H54 (cell line): ENCODE results near the gene KRT27.

Source experiments
- DNase-seq: peaks from one replicate; pipeline ENCODE4 v3.0.0; 2011; ENCODE audit warnings: low spot score, mixed read lengths; ENCODE audit not compliant: insufficient read length
- FAIRE-seq: peaks from 3 replicates; lab custom pipeline; 2011; peaks lifted over from hg19 to GRCh38; lab: Jason Lieb, UNC
- POLR2A ChIP-seq: IDR thresholded peaks from 2 replicates; pipeline ENCODE4 v1.6.1; 2011; ENCODE audit warnings: low read depth, mild to moderate bottlenecking, low read length

KRT27 gene

DNA sequence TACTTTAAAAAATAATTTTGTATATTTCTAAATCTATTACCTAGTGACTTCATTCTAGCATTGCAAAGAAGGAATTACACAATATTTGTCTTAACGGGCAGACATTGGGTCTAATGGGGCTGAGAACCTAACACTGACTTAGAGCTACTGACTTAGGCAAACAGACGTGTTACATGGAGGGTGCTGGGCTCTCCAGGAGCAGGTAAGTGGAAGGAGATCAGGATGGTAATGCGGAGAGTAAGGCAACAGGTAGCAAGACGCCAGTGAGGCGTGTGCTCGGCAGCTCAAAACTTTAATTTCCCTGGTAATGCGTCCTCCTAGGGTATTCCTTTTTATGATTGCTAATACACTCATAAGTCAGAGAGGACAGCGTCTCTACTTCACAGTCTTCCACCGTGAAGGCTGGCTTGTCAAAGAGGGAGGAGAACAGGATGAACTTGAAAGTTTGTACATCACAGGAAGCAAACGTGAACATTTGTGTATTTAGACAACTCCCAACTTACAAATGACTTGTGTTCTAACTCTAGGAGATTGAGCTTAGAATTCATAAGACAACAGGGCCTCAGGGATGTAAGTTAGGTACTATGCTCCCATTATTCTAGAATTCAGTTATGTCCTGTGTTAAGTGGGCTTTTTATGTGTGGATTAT, 12.8 kb upstream of the KRT27 start:
- no peak for TF ChIP-seq POLR2A
- DNase-seq = no peak
- FAIRE-seq = no peak

DNA sequence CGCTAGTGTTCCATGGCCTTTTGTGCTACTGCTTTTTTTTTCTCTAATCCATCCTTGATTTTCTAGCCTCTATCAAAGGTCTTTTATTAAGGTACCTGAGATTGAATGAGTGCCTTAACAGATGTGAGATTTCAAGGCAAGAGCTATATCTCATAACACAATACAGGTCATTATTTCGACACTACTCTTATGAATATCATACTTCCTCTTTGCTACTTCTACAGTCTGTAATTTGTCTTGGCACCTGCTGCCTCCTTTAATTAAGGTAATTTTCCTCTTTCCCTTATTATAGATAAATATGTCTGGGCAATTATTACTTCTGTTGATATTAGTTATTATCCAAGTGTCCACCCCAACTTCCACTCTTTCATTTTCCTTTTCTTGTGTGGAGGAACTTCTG, 12.1 kb upstream of the KRT27 start:
- FAIRE-seq (no peak), DNase-seq (no peak)
- TF ChIP-seq POLR2A = no peak

DNA sequence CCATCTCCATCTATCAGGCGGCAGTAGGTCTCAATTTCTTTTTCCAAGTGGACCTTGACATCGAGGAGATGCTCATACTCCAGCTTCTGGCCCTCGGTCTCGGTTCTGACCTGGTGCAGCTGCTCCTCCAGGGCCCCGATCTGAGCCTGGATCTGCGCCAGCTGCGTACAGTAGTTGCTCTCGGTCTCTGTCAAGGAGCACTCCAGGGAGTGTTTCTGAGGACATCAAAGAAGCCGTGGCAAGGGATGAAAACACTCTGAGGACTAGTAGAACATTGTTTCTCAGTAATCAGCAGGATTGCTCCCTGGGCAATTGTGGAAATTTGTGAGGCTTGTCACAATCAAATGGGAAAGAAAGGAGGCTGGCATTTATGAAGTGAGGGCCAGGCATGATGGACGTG, 11.5 kb upstream of the KRT27 start:
- DNase-seq = no peak
- TF ChIP-seq POLR2A = no peak
- no peak for FAIRE-seq

DNA sequence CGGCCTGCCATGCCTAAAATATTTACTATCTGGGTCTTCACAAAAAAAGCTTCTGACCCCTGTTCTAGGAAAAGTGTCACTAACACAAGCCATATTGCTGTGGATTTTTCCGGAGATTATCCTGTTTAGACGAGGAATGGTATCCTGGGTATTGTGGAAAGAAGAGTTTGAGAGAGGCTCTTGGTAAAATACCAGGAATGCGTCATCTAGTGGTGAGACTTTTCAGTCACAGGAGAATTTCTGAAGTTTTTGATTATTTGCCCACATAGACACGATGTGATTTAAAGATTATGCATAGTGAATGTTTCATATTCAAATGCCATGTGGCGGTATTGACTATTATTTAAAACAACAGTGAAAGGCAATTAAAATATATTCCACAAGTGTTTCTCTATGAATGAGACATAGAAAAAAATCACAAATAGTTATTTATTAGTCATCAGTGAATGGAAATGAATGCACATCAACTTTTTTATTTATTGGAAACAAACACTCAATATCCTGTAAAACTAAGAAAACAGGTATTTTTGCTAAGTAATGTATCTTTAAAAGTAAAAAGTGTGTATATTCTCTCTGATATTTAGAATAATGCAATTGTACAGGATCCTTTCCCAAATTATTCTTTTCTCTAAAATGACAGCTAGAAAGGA, 9.6 kb upstream of the KRT27 start:
- DNase-seq = no peak

DNA sequence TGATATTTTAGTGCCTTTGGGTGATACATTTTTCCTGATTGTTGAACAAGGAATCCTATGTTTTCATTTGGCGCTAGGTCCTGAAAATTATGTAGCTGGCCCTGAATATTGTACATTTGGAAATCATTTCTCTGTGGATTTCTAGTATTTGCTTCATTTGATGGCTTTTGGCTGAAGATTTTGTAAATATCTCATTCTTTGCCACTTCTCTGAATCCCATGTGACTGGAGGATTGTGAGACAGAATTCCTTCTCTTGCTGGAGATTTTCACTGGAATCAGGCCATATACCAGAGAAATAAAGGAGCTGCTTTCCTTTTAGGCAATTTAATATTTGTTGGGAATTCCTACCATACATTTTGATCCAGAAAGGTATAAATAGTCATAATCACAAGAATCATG, 8.8 kb upstream of the KRT27 start:
- DNase-seq (no peak), FAIRE-seq (no peak)
- no peak for TF ChIP-seq POLR2A

More for the DNA sequence above, 9.6 kb upstream of the KRT27 start:
- FAIRE-seq = no peak
- no peak for TF ChIP-seq POLR2A

DNA sequence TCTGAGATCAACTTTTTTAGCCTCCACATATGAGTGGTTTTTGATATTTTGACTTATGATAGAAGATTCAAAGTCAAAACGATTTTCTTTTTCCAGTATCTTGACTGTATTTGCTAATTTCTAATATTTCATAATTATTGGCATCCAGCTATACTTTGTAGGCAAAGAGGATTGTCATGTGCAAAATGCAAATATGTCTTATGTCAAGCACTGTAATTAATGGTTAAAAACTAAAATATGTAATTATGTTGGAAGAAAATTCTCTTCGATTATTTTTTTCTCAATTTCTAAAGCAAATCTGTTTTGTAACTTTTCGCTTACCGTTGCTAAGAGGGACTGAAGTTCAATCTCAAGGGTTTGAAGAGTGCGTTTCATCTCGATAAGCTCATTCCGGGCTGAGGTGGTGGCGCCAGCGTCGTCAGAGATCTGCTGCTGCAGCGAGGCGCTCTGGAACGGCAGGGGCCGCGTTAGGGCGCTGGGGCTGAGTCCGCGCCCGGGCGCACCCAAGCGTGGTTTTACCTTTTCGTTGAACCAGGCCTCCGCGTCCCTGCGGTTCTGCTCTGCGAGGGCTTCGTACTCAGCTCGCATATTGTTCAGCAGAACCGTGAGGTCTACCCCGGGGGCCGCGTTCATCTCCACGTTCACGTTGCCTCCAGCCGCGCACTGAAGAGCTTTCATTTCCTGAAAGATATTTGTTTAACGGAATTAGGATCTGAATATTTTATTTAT, 3.0 kb downstream of the KRT27 start:
- DNase-seq (no peak), FAIRE-seq (no peak)
- no peak for TF ChIP-seq POLR2A

DNA sequence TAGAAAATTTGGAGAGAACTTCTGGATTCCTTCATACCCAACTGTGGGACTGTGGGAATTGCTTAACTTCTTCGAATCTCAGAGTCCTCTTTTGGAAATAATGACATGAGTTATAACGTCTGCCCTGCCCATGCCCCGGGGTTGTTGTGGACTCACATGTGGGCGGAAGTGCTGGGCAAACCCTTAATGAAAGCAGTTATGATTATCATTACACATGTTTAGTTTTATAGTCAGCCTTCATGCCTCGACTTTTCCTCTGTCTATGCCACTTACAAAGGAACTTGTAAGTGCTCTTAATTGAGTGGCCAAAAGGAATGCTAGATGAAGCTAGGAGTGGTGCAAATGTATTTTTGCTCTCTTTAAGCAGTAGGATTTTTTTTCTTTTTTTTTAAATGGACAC, 3.9 kb downstream of the KRT27 start:
- no peak for FAIRE-seq

DNA sequence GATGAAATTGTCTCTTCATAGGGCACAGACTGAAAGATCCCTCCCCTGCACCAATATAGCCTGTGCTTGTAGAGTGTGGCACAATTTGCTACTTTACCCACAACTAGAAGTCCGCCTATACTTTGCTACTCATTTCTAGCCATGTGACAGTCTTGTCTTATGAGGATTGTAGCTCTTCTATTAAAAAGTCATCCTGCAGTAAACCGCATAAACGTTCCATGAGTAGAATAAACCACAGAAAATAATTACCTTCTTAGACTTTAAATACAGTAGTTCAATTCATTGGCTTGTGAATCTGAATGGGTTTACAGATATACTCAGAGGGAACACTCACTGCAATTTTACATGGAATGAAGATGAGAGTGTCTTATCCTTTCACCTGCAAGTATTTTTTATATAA, 4.4 kb downstream of the KRT27 start:
- FAIRE-seq = no peak

More for the DNA sequence above, 3.9 kb downstream of the KRT27 start:
- no peak for TF ChIP-seq POLR2A
- DNase-seq = no peak

DNA sequence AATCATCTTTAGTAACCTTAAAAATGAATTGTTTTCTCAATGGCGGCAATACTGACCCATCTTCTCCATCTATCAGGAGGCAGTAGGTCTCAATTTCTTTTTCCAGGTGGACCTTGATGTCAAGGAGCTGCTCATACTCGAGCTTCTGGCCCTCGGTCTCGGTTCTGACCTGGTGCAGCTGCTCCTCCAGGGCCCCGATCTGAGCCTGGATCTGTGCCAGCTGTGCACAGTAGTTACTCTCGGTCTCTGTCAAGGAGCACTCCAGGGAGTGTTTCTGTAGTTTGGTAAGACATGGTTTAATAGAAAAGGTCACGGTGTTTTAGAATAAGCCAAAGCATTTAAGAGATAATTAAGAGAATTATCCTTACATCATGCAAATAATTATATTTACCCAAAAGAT, 4.9 kb downstream of the KRT27 start:
- no peak for FAIRE-seq
- no peak for TF ChIP-seq POLR2A
- DNase-seq = no peak

More for the DNA sequence above, 4.4 kb downstream of the KRT27 start:
- no peak for DNase-seq
- TF ChIP-seq POLR2A = no peak

DNA sequence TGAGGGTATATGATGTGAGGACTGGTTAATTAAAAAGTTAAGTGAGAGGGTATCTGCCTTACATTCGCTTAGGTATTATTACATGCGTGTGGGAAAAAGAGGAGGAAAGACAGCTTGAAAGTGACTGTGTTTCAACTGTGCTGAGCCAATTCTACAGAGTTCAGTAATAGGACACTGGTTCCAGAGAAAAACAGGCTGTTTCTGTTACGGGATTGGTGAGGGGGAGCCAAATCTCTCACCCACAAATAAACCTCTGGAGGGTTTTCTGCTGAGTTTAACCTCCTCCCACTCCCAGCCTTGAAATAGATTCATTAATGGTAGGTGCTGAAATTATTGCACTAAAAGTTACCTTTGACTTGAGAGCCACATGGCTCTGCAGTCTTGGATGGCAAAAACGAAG, 6.4 kb downstream of the KRT27 start:
- FAIRE-seq = no peak
- no peak for DNase-seq
- no peak for TF ChIP-seq POLR2A

DNA sequence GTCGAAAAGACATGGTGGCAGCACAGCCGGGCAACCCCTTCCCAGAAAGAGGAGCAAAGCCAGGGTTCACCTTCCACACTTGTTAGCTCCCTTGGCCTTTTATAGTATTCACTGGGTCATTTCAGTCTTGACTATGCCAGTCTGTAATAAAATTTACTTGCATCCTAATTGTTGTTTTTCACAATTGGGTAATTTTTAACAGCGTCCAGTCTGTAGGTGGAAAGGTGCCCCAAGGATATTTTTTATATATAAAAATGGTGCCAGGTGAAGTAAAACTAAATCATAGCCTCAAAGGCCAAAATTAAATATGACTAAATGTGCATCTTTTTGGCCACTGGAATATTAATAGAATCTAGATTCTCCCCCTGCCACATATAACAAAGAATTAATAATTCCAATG, 10.2 kb downstream of the KRT27 start, which contains the start of gene KRT26:
TSS of gene KRT26 (minus strand) at position 101 of the 400 bp plus-strand sequence. CDS start at position 13, 88 bp downstream.
- no peak for FAIRE-seq
- DNase-seq = no peak
- no peak for TF ChIP-seq POLR2A

DNA sequence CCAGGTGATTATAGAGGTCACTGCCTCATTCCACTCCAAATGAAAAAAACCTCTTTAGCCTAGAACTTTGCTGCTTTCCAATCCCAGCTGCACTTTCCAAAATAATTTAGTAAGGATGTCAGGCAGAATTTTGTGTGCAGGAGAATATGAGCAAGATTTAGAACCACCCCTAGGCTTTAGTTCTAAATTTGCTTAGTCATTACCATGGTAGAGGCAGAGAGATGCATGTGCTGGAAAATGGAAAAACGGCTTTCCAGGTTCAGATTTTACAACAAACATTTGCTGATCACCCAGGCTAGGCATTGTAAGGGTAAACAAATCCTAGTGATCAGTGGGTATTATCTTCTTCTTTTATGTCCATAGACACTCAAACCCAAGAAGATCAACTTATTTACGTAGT, 16.7 kb downstream of the KRT27 start:
- no peak for TF ChIP-seq POLR2A
- FAIRE-seq = no peak

DNA sequence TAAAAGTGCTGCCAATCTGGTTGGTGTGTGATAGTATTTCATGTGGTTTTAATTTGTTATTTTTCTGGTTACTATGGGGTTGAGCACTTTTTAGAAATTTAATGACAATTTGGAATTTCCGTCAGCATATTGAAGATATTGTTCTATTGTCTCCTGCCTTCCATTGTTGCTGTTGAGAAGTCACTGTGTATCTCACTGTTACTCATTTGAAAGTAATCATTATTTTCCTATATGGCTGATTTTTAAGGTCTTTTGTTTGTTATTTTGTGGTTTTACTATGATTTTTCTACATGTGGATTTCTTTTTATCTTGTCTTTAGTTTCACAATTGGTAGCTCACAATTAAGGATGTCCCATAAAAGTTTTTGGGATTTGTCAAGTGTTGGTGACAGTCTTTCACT, 18.6 kb downstream of the KRT27 start:
- no peak for FAIRE-seq
- TF ChIP-seq POLR2A = no peak
- DNase-seq = no peak

More for the DNA sequence above, 16.7 kb downstream of the KRT27 start:
- DNase-seq = no peak
